SK-N-DZ (cell line): ENCODE measurements around the gene PRDM16.

Source experiments
- DNase-seq: peaks from one replicate; pipeline ENCODE4 v3.0.0-alpha.2; 2015; ENCODE audit warnings: low spot score

The PRDM16 gene

GRCh38 chr1:3389093-3389833 lies 320.3 kb downstream of the PRDM16 start:
- DNase-seq = no peak

GRCh38 chr1:3390291-3390690 lies 321.3 kb downstream of the PRDM16 start:
- no peak for DNase-seq

- no peak for DNase-seq
Measured at GRCh38 chr1:3391711-3392110, 322.7 kb downstream of the PRDM16 start.

GRCh38 chr1:3393024-3393986 lies 324.3 kb downstream of the PRDM16 start:
- no peak for DNase-seq

- DNase-seq = no peak
Measured at GRCh38 chr1:3393987-3394920, 325.3 kb downstream of the PRDM16 start.

- no peak for DNase-seq
Measured at GRCh38 chr1:3396411-3396810, 327.4 kb downstream of the PRDM16 start.

GRCh38 chr1:3397311-3397710 lies 328.3 kb downstream of the PRDM16 start:
- no peak for DNase-seq

- DNase-seq = no peak
Measured at GRCh38 chr1:3398396-3399140, 329.6 kb downstream of the PRDM16 start.

- no peak for DNase-seq
Measured at GRCh38 chr1:3399732-3400131, 330.7 kb downstream of the PRDM16 start.

GRCh38 chr1:3401585-3402257 lies 332.7 kb downstream of the PRDM16 start:
- DNase-seq = no peak

GRCh38 chr1:3402258-3403010 lies 333.4 kb downstream of the PRDM16 start:
- DNase-seq = no peak

- no peak for DNase-seq
Measured at GRCh38 chr1:3403011-3403345, 334.0 kb downstream of the PRDM16 start.

- DNase-seq = peak; percentile 3
Measured at GRCh38 chr1:3403388-3404231, 334.6 kb downstream of the PRDM16 start.

- no peak for DNase-seq
Measured at GRCh38 chr1:3404301-3404700, 335.3 kb downstream of the PRDM16 start.

GRCh38 chr1:3404801-3405200 lies 335.8 kb downstream of the PRDM16 start:
- DNase-seq = no peak

GRCh38 chr1:3405491-3405890 lies 336.5 kb downstream of the PRDM16 start:
- no peak for DNase-seq

GRCh38 chr1:3405974-3406867 lies 337.2 kb downstream of the PRDM16 start:
- DNase-seq = no peak

GRCh38 chr1:3407021-3407420 lies 338.0 kb downstream of the PRDM16 start:
- DNase-seq = no peak
